ENCODE results near the gene CNIH1.
A peak's percentile ranks its signal among the peaks of the same experiment; 100 is the strongest.

CNIH1 gene

DNA sequence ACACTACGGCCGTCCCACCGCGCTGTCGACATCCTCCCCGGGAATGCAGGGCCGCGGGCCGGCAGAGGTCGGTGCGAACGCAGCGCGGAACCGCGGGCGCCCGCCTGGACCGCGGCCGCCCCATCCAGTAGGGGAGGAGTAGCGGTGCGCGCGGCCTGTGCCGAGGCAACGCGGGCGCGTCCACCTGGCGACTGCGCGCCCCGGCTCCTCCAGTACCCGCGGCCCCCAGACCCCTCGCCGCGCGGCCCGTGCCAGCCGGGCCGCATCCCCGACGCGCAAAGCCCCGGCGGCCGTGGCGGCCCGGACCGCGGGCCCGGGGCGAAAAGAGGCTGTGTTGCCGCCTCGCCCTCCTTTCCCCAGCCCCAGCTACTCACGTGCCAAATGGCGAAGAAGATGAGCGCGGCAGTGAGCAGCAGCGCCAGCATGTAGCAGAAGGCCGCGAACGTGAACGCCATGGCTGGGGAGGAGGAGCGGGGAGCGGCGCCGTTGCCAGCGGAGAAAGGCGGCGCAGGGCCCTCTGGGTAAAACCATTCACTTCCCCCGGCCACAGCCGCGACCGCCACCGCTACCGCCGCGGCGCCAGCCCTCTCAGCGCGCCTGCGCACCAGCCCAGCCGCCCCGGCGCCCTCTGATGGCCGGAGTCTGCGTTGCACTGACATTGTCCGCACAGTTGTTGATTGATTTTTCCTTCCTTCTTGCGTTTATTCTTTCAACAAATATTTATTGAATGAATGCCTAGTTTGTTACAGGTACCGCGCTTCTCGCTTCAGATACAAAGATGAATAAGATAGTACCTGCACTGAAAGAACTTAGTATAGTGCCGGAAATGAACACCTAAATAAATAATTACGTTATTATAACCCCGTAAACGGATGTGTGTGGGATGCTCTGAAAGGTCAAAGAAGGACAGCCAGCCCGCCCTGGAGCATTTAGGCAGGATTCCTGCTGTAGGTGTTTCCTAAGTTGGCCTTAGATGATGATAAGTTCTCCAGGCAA, at the start of gene CNIH1:
TSS of gene CNIH1 (minus strand) at position 502 of the 996 bp plus-strand sequence. CDS start at position 455, 47 bp downstream.
- no peak for FAIRE-seq

- FAIRE-seq: no peak
Observed at GRCh38 chr14:54490445-54491175, 49.4 kb upstream of the CNIH1 start.

GRCh38 chr14:54489731-54490444, 48.7 kb upstream of the CNIH1 start:
- no peak for FAIRE-seq

- FAIRE-seq: no peak
Observed at GRCh38 chr14:54489318-54489683, 48.1 kb upstream of the CNIH1 start.

- no peak for FAIRE-seq
Observed at GRCh38 chr14:54488646-54489317, 47.6 kb upstream of the CNIH1 start, which contains the start of gene GMFB. TSS of gene GMFB (minus strand) at chr14:54488980. CDS start at chr14:54488927, 53 bp downstream.

DNA sequence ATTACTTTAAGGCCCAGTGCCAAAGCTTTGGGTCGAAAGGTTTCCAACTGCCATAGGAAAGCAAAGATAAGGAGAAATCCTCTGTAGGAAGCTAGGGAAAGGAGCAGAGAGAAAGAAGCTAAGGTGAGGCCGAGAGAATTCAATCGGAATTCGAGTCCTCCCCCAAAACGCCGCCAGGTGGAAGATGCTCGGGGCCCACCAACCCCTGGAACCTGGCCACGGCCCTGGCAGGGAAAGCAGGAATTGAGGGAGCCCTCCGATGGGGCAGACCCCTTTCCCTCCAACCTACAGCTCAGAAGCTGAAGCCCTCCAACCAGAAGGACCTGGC, 47.1 kb upstream of the CNIH1 start:
- no peak for FAIRE-seq

- peak; percentile 52 for FAIRE-seq
Observed at GRCh38 chr14:54487771-54488170, 46.6 kb upstream of the CNIH1 start.

GRCh38 chr14:54486685-54487084, 45.5 kb upstream of the CNIH1 start:
- FAIRE-seq: no peak

GRCh38 chr14:54483846-54484245, 42.7 kb upstream of the CNIH1 start:
- no peak for FAIRE-seq

GRCh38 chr14:54483073-54483745, 42.0 kb upstream of the CNIH1 start:
- no peak for FAIRE-seq

- no peak for FAIRE-seq
Observed at GRCh38 chr14:54481695-54482094, 40.5 kb upstream of the CNIH1 start.

- FAIRE-seq: peak; percentile 78
Observed at GRCh38 chr14:54480830-54481562, 39.8 kb upstream of the CNIH1 start.

DNA sequence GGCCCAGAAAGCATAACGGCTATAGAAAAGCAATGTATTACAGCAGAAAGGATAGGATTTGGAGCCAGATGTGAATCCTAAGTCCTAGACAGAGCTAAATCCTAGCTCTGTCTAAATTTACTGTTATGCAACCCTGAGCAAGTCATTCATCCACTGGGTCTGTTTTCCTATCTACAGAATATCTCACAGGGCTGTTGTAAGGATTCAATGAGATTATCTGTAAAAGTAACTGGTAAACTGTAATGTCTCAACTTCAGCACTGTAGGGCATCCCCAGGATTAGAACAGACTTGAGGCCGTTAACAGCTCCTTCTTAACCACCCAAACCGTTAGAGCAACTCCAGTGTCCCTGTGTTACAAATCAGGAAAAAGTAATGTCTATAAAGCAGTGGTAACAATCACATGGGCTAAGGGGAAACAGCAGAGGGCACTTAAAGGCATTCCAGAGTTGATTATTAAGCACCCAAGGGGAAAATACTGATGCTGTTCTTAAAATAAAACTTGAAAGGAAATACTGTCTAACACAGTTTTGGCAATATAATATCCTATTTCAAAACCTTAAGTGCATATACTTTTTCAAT, 37.6 kb upstream of the CNIH1 start:
- FAIRE-seq: no peak

DNA sequence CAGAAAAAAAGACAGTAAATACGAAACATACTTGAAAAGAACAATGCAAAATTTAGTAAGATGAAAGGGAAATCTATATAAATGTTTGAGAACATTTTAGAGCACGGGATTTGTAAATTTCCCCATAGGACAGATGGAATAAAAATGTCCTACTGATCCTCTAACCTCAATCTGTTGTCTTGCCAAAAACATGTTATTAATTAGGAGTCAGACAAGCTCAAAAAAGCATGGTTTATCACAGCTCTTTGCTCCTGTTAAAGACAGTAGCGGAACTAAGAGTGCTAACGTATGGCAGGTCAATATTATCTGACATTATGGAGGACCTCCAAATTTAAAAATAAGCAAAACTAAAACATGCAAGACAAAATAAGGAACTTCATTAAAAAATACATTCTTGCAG, 34.7 kb upstream of the CNIH1 start:
- no peak for FAIRE-seq

- FAIRE-seq: no peak
Observed at GRCh38 chr14:54475187-54475899, 34.2 kb upstream of the CNIH1 start.

GRCh38 chr14:54474232-54474793, 33.1 kb upstream of the CNIH1 start:
- FAIRE-seq: no peak

DNA sequence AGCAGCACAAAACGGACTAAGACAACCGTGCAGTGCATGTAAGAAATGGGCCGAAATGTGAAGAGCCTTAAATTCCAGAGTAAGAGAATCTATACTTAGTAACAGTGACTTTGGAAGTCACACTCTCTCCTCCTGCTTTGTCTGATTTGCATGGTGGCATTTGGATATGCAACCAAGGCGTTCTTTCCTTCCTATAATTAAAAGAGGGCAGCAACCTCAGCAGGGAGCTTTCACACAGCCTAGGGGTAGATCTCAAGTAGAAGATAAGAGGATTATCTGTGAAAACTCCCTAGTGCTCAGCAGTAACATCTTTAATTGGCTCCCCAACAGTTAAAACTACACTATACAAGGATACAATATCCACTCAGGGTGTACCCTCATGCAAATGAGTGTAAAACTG, 31.1 kb upstream of the CNIH1 start:
- no peak for FAIRE-seq

DNA sequence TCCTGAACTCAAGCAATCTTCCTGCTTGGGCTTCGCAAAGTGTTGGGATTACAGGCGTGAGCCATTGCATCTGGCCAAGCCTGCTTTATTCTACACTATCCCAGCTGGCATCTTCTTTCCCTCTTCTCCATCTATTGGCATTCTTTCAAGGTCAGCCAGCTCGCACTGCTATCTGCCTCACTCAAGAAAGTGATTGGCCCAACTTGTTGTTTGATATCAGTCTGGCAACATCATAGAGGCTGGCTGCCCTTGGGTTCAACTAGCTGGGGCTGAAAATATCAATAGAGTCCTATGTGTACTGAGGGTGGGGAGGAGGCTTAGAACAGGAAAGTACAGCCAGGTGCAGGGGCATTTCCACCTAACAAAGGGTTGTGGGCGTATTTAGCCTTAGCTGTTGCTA, 30.5 kb upstream of the CNIH1 start:
- FAIRE-seq: no peak

- no peak for FAIRE-seq
Observed at GRCh38 chr14:54470701-54471100, 29.5 kb upstream of the CNIH1 start.

- no peak for FAIRE-seq
Observed at GRCh38 chr14:54467280-54467679, 26.1 kb upstream of the CNIH1 start.
